NB4 (cell line): ENCODE data around the gene KRT74.

Source experiments
- POLR2A ChIP-seq: IDR thresholded peaks from 2 replicates; pipeline ENCODE4 v1.6.1; 2011; ENCODE audit warnings: mild to moderate bottlenecking; ENCODE audit not compliant: insufficient read length; ENCODE audit errors: extremely low read depth
- TF ChIP-seq, protein P1 (sequence below): IDR thresholded peaks from one replicate; pipeline ENCODE4 v1.5.1; 2012; ENCODE audit warnings: low read depth, low read length

- no peak for TF ChIP-seq POLR2A
- TF ChIP-seq, protein P1, sequence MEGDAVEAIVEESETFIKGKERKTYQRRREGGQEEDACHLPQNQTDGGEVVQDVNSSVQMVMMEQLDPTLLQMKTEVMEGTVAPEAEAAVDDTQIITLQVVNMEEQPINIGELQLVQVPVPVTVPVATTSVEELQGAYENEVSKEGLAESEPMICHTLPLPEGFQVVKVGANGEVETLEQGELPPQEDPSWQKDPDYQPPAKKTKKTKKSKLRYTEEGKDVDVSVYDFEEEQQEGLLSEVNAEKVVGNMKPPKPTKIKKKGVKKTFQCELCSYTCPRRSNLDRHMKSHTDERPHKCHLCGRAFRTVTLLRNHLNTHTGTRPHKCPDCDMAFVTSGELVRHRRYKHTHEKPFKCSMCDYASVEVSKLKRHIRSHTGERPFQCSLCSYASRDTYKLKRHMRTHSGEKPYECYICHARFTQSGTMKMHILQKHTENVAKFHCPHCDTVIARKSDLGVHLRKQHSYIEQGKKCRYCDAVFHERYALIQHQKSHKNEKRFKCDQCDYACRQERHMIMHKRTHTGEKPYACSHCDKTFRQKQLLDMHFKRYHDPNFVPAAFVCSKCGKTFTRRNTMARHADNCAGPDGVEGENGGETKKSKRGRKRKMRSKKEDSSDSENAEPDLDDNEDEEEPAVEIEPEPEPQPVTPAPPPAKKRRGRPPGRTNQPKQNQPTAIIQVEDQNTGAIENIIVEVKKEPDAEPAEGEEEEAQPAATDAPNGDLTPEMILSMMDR: no peak
These were observed 9.1 kb downstream of the KRT74 start for GRCh38 chr12:52564582-52564981.
